HCT116 (cell line): ENCODE data around the gene CIC. TPM values are rescaled to one million over a fixed set of nuclear protein-coding genes. Genes with fewer than 3 reads are reported as not detected.

Experiments used
- ATAC-seq: fragments of 200-7000 bp; cut with Tn5 transposase; 2 replicates; pipeline ENCODE4 v1.9.1; 2020; ENCODE audit warnings: mild to moderate bottlenecking, moderate library complexity
- BruUV-seq: library from RNA; stranded (reverse); fragments of 400-500 nt; replicated peaks from 2 replicates; lab custom pipeline; 2021; lab: Mats Ljungman, UMichigan
- CTCF ChIA-PET: fragments of 300-600 bp; sonication (Branson Sonifier 250); formaldehyde crosslinking; loops from one replicate; lab custom pipeline; 2021; ENCODE audit warnings: antibody characterized with exemption; lab: Charles Lee
- POLR2A ChIA-PET: fragments of 300-600, 350-600 bp; sonication (Branson Sonifier 250); formaldehyde crosslinking; loops from one replicate; lab custom pipeline; 2021; ENCODE audit warnings: antibody characterized with exemption; lab: Charles Lee
- RAD21 ChIA-PET, 2 experiments: fragments of 300-600 bp; sonication (Branson Sonifier 250); formaldehyde crosslinking; loops; one replicate each; lab custom pipeline; 2023; ENCODE audit warnings: low total read pairs in 2 of 2; ENCODE audit not compliant: uncharacterized antibody in 2 of 2, unreplicated experiment in 2 of 2, low non-redundant PET in 1 of 2; lab: Charles Lee
- DNase-seq: peaks from one replicate; pipeline ENCODE4 v3.0.0-alpha.2; 2010; ENCODE audit warnings: low read depth, low spot score
- H2AFZ ChIP-seq: fragments of 200-600 bp; shearing (Covaris generic), sonication (generic); 2 replicates; pipeline ENCODE4 v1.6.1; 2017; ENCODE audit warnings: low read depth, mixed run types, mixed read lengths, antibody characterized with exemption, low read length; ENCODE audit not compliant: poor library complexity, severe bottlenecking
- H3K27ac ChIP-seq: 2 replicates; pipeline ENCODE4 v1.5.1; 2012; ENCODE audit warnings: low read depth, low read length
- H3K27me3 ChIP-seq: fragments of 200-600 bp; sonication (generic); 2 replicates; pipeline ENCODE4 v1.6.1; 2016; ENCODE audit warnings: mixed run types, low read length, mixed read lengths; ENCODE audit not compliant: insufficient read depth
- H3K36me3 ChIP-seq, 2 experiments: fragments of 200-500 bp in 1 of 2; fragments of 200-600 bp in 1 of 2; sonication (Bioruptor generic) in 1 of 2; sonication (generic) in 1 of 2; 2 replicates each; pipeline versions ENCODE4 v1.5.1 to v1.6.1; 2014 to 2016; ENCODE audit warnings: low read length in 2 of 2, inconsistent platforms in 1 of 2, mixed read lengths in 1 of 2, mixed run types in 1 of 2; ENCODE audit not compliant: insufficient read depth in 2 of 2, control insufficient read depth in 1 of 2
- H3K4me1 ChIP-seq, 2 experiments: fragments of 200-600 bp in 1 of 2; sonication (generic) in 1 of 2; 2 replicates each; pipeline versions ENCODE4 v1.5.1 to v1.6.1; 2012 to 2017; ENCODE audit warnings: low read length in 2 of 2, inconsistent platforms in 1 of 2, mild to moderate bottlenecking in 1 of 2, mixed read lengths in 1 of 2, mixed run types in 1 of 2, moderate library complexity in 1 of 2; ENCODE audit not compliant: insufficient read depth in 2 of 2, control insufficient read depth in 1 of 2
- H3K4me2 ChIP-seq: fragments of 200-600 bp; sonication (generic); 2 replicates; pipeline ENCODE4 v1.6.1; 2017; ENCODE audit warnings: mixed run types, low read length, mixed read lengths
- H3K4me3 ChIP-seq, 2 experiments: fragments of 200-600 bp in 1 of 2; sonication (generic) in 1 of 2; replicated peaks in 1 of 2; 2 replicates each; pipeline ENCODE4 v1.5.1; 2011 to 2016; ENCODE audit warnings: low read length in 2 of 2, control low read depth in 1 of 2, low read depth in 1 of 2, mild to moderate bottlenecking in 1 of 2, mixed read lengths in 1 of 2, mixed run types in 1 of 2
- H3K79me2 ChIP-seq: fragments of 200-600 bp; sonication (generic); 2 replicates; pipeline ENCODE4 v1.6.1; 2017; ENCODE audit warnings: mild to moderate bottlenecking, mixed run types, low read length, moderate library complexity, mixed read lengths; ENCODE audit not compliant: insufficient read depth
- H3K9ac ChIP-seq: fragments of 200-600 bp; sonication (generic); 2 replicates; pipeline ENCODE4 v1.6.1; 2016; ENCODE audit warnings: low read length, mixed read lengths
- H3K9me2 ChIP-seq: fragments of 200-600 bp; sonication (generic), shearing (Covaris generic); 2 replicates; pipeline ENCODE4 v1.6.1; 2017; ENCODE audit warnings: mixed run types, mild to moderate bottlenecking, moderate library complexity; ENCODE audit not compliant: insufficient read depth
- H3K9me3 ChIP-seq, 2 experiments: fragments of 200-500 bp in 1 of 2; fragments of 200-600 bp in 1 of 2; sonication (Bioruptor generic) in 1 of 2; sonication (generic) in 1 of 2; 2 replicates each; pipeline ENCODE4 v1.6.1; 2014 to 2017; ENCODE audit warnings: low read length in 2 of 2, mixed read lengths in 2 of 2, inconsistent platforms in 1 of 2, low read depth in 1 of 2, mild to moderate bottlenecking in 1 of 2, mixed run types in 1 of 2, moderate library complexity in 1 of 2; ENCODE audit not compliant: control insufficient read depth in 1 of 2, insufficient read depth in 1 of 2
- H4K20me1 ChIP-seq: fragments of 200-600 bp; sonication (generic), shearing (Covaris generic); 2 replicates; pipeline ENCODE4 v1.6.1; 2017; ENCODE audit warnings: mixed run types, mild to moderate bottlenecking, moderate library complexity; ENCODE audit not compliant: insufficient read depth
- ELF1 ChIP-seq: IDR thresholded peaks from 2 replicates; pipeline ENCODE4 v1.6.1; 2012; ENCODE audit warnings: low read depth, borderline replicate concordance
- SP1 ChIP-seq: IDR thresholded peaks from 2 replicates; pipeline ENCODE4 v1.6.1; 2012; ENCODE audit warnings: low read depth
- ZFX ChIP-seq: fragments of 450-650 bp; IDR thresholded peaks from 2 replicates; pipeline ENCODE4 v1.6.1; 2017
- intact Hi-C: fragments of 100-400 bp; cut with micrococcal nuclease; formaldehyde crosslinking; loops from 2 replicates; pipeline ENCODE4 v1.10.0; 2022
- total RNA-seq: library from RNA; stranded (reverse); gene quantifications from one replicate; pipeline ENCODE4 v1.2.1, GENCODE V29; 2021; ENCODE audit not compliant: unreplicated experiment
- TF ChIP-seq, protein P1 (sequence below): IDR thresholded peaks from 2 replicates; pipeline ENCODE4 v1.6.1; 2012
- TF ChIP-seq, protein P2 (sequence below), 3 experiments: fragments of 200-600 bp in 1 of 3; sonication (generic) in 1 of 3; IDR thresholded peaks in 2 of 3; conservative IDR thresholded peaks in 1 of 3; 2 replicates each; pipeline ENCODE4 v1.5.1; 2012 to 2017; ENCODE audit warnings: low read depth in 2 of 3, low read length in 2 of 3, antibody characterized with exemption in 1 of 3, borderline replicate concordance in 1 of 3, control low read depth in 1 of 3, mild to moderate bottlenecking in 1 of 3, mixed read lengths in 1 of 3, mixed run types in 1 of 3, moderate library complexity in 1 of 3; ENCODE audit not compliant: insufficient read depth in 1 of 3
- TF ChIP-seq, protein P3 (sequence below): IDR thresholded peaks from 2 replicates; pipeline ENCODE4 v1.6.1; 2012; ENCODE audit warnings: low read depth
- TF ChIP-seq, protein P4 (sequence below): IDR thresholded peaks from 2 replicates; pipeline ENCODE4 v1.6.1; 2012
- TF ChIP-seq, protein P5 (sequence below): IDR thresholded peaks from 2 replicates; pipeline ENCODE4 v1.6.1; 2011; ENCODE audit warnings: mild to moderate bottlenecking, low read length, moderate library complexity; ENCODE audit not compliant: insufficient replicate concordance; ENCODE audit errors: extremely low read depth

The CIC gene
- total RNA-seq, 1 experiment from 2014 or later = 52.0 TPM

DNA sequence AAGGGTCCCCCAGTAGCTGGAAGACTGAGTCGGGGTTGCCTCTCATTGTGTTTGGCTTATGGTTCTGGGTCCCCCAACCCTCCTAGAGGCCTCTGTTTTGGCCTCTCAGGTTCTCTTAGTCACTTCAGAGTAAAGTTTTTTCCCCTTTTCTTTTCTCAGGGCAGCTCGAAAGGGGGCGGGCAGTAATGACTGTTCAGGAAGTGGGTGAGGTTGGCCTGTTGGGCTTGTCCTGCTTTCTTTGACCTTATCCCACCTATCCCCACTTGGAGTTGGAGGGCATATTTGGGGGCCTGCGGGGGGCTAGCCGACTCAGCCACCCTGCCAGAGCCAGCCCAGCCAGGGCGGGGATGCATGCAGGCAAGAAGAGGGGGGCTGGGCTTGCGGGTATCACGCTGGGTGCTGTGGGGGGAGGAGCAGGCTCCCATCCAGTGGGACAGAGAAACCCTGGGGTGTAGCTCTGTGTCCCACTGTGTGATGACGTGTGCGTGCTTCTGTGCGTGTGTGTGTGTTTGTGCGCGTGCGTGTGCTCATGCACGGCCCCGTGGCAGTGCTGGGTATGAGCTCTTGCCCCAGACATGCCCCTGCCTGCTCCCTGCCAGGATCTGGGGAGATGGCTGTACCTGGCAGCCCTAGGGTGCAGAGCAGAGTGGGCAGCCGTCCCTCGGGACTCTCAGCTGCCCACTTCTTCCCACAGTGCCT, 1.4 kb downstream of the CIC start:
- no peak for TF ChIP-seq ZFX
- TF ChIP-seq, protein P1, sequence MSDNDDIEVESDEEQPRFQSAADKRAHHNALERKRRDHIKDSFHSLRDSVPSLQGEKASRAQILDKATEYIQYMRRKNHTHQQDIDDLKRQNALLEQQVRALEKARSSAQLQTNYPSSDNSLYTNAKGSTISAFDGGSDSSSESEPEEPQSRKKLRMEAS = no peak
- TF ChIP-seq, protein P2, sequence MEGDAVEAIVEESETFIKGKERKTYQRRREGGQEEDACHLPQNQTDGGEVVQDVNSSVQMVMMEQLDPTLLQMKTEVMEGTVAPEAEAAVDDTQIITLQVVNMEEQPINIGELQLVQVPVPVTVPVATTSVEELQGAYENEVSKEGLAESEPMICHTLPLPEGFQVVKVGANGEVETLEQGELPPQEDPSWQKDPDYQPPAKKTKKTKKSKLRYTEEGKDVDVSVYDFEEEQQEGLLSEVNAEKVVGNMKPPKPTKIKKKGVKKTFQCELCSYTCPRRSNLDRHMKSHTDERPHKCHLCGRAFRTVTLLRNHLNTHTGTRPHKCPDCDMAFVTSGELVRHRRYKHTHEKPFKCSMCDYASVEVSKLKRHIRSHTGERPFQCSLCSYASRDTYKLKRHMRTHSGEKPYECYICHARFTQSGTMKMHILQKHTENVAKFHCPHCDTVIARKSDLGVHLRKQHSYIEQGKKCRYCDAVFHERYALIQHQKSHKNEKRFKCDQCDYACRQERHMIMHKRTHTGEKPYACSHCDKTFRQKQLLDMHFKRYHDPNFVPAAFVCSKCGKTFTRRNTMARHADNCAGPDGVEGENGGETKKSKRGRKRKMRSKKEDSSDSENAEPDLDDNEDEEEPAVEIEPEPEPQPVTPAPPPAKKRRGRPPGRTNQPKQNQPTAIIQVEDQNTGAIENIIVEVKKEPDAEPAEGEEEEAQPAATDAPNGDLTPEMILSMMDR (IDR thresholded peaks at IDR 0.05 in 2 of 3, conservative IDR thresholded peaks at IDR 0.05 in 1 of 3; ENCODE audit: borderline replicate concordance in 1 of 3, insufficient read depth in 1 of 3, low read depth in 2 of 3, low read length in 2 of 3) = no peak
- TF ChIP-seq, protein P3, sequence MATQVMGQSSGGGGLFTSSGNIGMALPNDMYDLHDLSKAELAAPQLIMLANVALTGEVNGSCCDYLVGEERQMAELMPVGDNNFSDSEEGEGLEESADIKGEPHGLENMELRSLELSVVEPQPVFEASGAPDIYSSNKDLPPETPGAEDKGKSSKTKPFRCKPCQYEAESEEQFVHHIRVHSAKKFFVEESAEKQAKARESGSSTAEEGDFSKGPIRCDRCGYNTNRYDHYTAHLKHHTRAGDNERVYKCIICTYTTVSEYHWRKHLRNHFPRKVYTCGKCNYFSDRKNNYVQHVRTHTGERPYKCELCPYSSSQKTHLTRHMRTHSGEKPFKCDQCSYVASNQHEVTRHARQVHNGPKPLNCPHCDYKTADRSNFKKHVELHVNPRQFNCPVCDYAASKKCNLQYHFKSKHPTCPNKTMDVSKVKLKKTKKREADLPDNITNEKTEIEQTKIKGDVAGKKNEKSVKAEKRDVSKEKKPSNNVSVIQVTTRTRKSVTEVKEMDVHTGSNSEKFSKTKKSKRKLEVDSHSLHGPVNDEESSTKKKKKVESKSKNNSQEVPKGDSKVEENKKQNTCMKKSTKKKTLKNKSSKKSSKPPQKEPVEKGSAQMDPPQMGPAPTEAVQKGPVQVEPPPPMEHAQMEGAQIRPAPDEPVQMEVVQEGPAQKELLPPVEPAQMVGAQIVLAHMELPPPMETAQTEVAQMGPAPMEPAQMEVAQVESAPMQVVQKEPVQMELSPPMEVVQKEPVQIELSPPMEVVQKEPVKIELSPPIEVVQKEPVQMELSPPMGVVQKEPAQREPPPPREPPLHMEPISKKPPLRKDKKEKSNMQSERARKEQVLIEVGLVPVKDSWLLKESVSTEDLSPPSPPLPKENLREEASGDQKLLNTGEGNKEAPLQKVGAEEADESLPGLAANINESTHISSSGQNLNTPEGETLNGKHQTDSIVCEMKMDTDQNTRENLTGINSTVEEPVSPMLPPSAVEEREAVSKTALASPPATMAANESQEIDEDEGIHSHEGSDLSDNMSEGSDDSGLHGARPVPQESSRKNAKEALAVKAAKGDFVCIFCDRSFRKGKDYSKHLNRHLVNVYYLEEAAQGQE = no peak
- TF ChIP-seq, protein P4, sequence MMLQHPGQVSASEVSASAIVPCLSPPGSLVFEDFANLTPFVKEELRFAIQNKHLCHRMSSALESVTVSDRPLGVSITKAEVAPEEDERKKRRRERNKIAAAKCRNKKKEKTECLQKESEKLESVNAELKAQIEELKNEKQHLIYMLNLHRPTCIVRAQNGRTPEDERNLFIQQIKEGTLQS = no peak
- TF ChIP-seq, protein P5, sequence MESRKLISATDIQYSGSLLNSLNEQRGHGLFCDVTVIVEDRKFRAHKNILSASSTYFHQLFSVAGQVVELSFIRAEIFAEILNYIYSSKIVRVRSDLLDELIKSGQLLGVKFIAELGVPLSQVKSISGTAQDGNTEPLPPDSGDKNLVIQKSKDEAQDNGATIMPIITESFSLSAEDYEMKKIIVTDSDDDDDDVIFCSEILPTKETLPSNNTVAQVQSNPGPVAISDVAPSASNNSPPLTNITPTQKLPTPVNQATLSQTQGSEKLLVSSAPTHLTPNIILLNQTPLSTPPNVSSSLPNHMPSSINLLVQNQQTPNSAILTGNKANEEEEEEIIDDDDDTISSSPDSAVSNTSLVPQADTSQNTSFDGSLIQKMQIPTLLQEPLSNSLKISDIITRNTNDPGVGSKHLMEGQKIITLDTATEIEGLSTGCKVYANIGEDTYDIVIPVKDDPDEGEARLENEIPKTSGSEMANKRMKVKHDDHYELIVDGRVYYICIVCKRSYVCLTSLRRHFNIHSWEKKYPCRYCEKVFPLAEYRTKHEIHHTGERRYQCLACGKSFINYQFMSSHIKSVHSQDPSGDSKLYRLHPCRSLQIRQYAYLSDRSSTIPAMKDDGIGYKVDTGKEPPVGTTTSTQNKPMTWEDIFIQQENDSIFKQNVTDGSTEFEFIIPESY = no peak
- TF ChIP-seq SP1 = no peak
- TF ChIP-seq ELF1 = no peak
- peaks cover 23 to 32% of the 10 kb centered on the region in 2 experiments for H3K4me1 ChIP-seq
- peak overlapping the region; percentile 73 for H3K9ac ChIP-seq
- POLR2A ChIA-PET = interaction anchor here (0.9 to 1.6 kb wide), 3 partner anchors 9 to 22 kb away, joined by 3 to 4 read pairs (median 3); no protein-coding TSS in a partner anchor
- CTCF ChIA-PET = interaction anchor here (0.6 to 2.1 kb wide), 3 partner anchors 9 to 52 kb away, joined by 3 to 22 read pairs (median 4); no protein-coding TSS in a partner anchor
- no peak for DNase-seq
- BruUV-seq = TSS peak; percentile 32
- intact Hi-C loops = no loop called here
- H3K4me3 ChIP-seq = peak overlapping the region; percentile 74 to 80
- H3K79me2 ChIP-seq = peaks cover 16% of the 10 kb centered on the region
- H3K27ac ChIP-seq = peak overlapping the region; percentile 90
- no peak overlapping the region for H2AFZ ChIP-seq
- H3K9me2 ChIP-seq = no peaks in the 10 kb centered on the region
- no peaks in the 10 kb centered on the region for H3K9me3 ChIP-seq
- RAD21 ChIA-PET = interaction anchor here in 1 of 2 experiments (0.8 kb wide), 1 partner anchor 24 kb away, joined by 3 read pairs; no protein-coding TSS in a partner anchor
- H3K27me3 ChIP-seq = no peaks in the 10 kb centered on the region
- ATAC-seq = no peak
- no peaks in the 10 kb centered on the region for H4K20me1 ChIP-seq
- peaks cover 3 to 5% of the 10 kb centered on the region in 2 experiments; a peak in 2 of 4 replicates for H3K36me3 ChIP-seq
- peak overlapping the region; percentile 93 for H3K4me2 ChIP-seq
